Body of pancreas (tissue), 4 donors: Measurements from ENCODE around the gene CREB3L1.

Experiments
- CTCF ChIP-seq, 7 experiments: fragments of 450-650 bp in 4 of 7; fragments of 200-600 bp in 3 of 7; sonication (generic) in 3 of 7; IDR thresholded peaks; one replicate each; pipeline ENCODE4 v1.5.1; 2016 to 2019; ENCODE audit warnings: antibody characterized with exemption in 7 of 7
- POLR2A ChIP-seq, 3 donors: fragments of 450-650 bp; IDR thresholded peaks; one replicate each; pipeline ENCODE4 v1.6.1; 2016; ENCODE audit warnings: antibody characterized with exemption in 3 of 3, mild to moderate bottlenecking in 2 of 3

GRCh38 chr11:46267930-46268329, 9.5 kb upstream of the CREB3L1 start:
- TF ChIP-seq CTCF (IDR thresholded peaks at IDR 0.05) (no peak), POLR2A (IDR thresholded peaks at IDR 0.05) (no peak)
